ENCODE data around the gene MRPS17. TPM values are rescaled to one million over a fixed set of nuclear protein-coding genes. Genes with fewer than 3 reads are reported as not detected.

Gene MRPS17
- total RNA-seq, 1 donor from 2014 or later, result 13.4 TPM

GRCh38 chr7:55953707-55954475 is 2.2 kb downstream of the MRPS17 start:
- no peak overlapping the region for H3K4me3 Mint-ChIP-seq (ENCODE audit: unreplicated experiment)
- no peaks in the 10 kb centered on the region for H3K36me3 Mint-ChIP-seq (ENCODE audit: unreplicated experiment)
- H3K27me3 Mint-ChIP-seq (ENCODE audit: unreplicated experiment), result peaks cover 10% of the 10 kb centered on the region
- peaks cover 13% of the 10 kb centered on the region for H3K9me3 Mint-ChIP-seq (ENCODE audit: unreplicated experiment)
- TF ChIP-seq CTCF (IDR thresholded peaks at IDR 0.05; ENCODE audit: partially characterized antibody, unreplicated experiment), result no peak
- H3K27ac Mint-ChIP-seq (ENCODE audit: unreplicated experiment), result no peak overlapping the region
- DNase-seq, result no peak
- H3K4me1 Mint-ChIP-seq (ENCODE audit: low read depth, unreplicated experiment), result no peaks in the 10 kb centered on the region

- H3K9me3 Mint-ChIP-seq (ENCODE audit: unreplicated experiment), result peaks cover 6% of the 10 kb centered on the region
- no peaks in the 10 kb centered on the region for H3K36me3 Mint-ChIP-seq (ENCODE audit: unreplicated experiment)
- TF ChIP-seq CTCF (IDR thresholded peaks at IDR 0.05; ENCODE audit: partially characterized antibody, unreplicated experiment), result no peak
- peaks cover 9% of the 10 kb centered on the region for H3K27me3 Mint-ChIP-seq (ENCODE audit: unreplicated experiment)
- DNase-seq, result no peak
- no peak overlapping the region for H3K4me3 Mint-ChIP-seq (ENCODE audit: unreplicated experiment)
- H3K4me1 Mint-ChIP-seq (ENCODE audit: low read depth, unreplicated experiment), result no peaks in the 10 kb centered on the region
- no peak overlapping the region for H3K27ac Mint-ChIP-seq (ENCODE audit: unreplicated experiment)
These were observed 5.5 kb downstream of the MRPS17 start for GRCh38 chr7:55957190-55957589.

GRCh38 chr7:55962014-55962413 is 10.3 kb downstream of the MRPS17 start:
- no peak for DNase-seq
- Mint-ChIP-seq H3K4me1 (ENCODE audit: low read depth, unreplicated experiment) (peaks cover 7% of the 10 kb centered on the region), H3K27me3 (ENCODE audit: unreplicated experiment) (peaks cover 13% of the 10 kb centered on the region), H3K4me3 (ENCODE audit: unreplicated experiment) (no peak overlapping the region), H3K9me3 (ENCODE audit: unreplicated experiment) (peaks cover 7% of the 10 kb centered on the region), H3K36me3 (ENCODE audit: unreplicated experiment) (no peaks in the 10 kb centered on the region), H3K27ac (ENCODE audit: unreplicated experiment) (no peak overlapping the region)
- TF ChIP-seq CTCF (IDR thresholded peaks at IDR 0.05; ENCODE audit: partially characterized antibody, unreplicated experiment), result no peak

- H3K27me3 Mint-ChIP-seq (ENCODE audit: unreplicated experiment), result peaks cover 16% of the 10 kb centered on the region
- peak overlapping the region; percentile 55 for H3K27ac Mint-ChIP-seq (ENCODE audit: unreplicated experiment)
- peaks cover 7% of the 10 kb centered on the region for H3K4me1 Mint-ChIP-seq (ENCODE audit: low read depth, unreplicated experiment)
- peaks cover 5% of the 10 kb centered on the region for H3K9me3 Mint-ChIP-seq (ENCODE audit: unreplicated experiment)
- DNase-seq, result no peak
- TF ChIP-seq CTCF (IDR thresholded peaks at IDR 0.05; ENCODE audit: partially characterized antibody, unreplicated experiment), result no peak
- H3K4me3 Mint-ChIP-seq (ENCODE audit: unreplicated experiment), result peak overlapping the region; percentile 74
- H3K36me3 Mint-ChIP-seq (ENCODE audit: unreplicated experiment), result no peaks in the 10 kb centered on the region
These were observed 12.0 kb downstream of the MRPS17 start for GRCh38 chr7:55963584-55964168.

Data from glutamatergic neuron (in vitro differentiated cells).